Cortex of kidney (tissue), 1 donor: ENCODE measurements around the gene INSRR.

Experiments used
- DNase-seq: peaks from one replicate; lab custom pipeline; 2025; lab: John Stamatoyannopoulos, UW

INSRR gene

DNA sequence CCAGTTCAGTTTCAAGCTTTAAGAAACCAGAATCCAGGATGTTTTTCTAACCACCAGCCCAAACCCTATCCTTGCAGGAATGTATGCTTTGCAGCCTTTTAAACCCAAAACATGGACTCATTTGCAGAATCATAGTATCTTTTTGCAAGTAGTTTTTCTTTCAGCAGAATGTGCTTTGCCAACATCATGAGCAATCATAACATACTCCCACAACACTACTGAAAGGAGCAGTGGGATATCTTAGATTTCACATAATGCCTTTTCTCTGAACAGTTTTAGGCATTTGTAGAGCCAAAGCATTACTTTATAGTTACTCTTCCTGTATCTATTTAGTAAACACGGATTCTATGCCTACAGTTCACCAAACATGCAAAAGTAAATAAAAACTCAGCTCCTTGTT, 32.3 kb downstream of the INSRR start:
- no peak for DNase-seq

GRCh38 chr1:156823210-156823790, 35.6 kb downstream of the INSRR start:
- DNase-seq: no peak

- no peak for DNase-seq
These were observed 36.2 kb downstream of the INSRR start for GRCh38 chr1:156822680-156823079.

DNA sequence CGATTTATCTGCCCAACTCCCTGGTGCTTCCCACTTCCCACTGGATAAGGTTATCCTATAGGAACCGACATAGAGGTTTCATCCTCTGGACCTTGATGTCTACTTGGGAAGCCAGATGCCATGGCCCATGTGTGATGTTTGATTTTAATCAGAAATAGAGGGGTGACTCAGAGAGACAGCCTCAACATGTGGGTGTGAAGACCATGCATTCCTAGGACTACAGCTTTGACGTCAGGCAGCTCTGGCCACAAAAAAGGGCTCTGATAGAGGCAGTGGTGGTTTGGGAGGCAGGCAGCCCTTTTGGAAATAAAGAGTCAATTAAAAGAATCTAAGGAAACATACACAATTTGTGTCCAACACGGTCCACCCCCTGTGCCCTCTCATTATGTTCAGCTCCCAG, 37.1 kb downstream of the INSRR start:
- DNase-seq: no peak

DNA sequence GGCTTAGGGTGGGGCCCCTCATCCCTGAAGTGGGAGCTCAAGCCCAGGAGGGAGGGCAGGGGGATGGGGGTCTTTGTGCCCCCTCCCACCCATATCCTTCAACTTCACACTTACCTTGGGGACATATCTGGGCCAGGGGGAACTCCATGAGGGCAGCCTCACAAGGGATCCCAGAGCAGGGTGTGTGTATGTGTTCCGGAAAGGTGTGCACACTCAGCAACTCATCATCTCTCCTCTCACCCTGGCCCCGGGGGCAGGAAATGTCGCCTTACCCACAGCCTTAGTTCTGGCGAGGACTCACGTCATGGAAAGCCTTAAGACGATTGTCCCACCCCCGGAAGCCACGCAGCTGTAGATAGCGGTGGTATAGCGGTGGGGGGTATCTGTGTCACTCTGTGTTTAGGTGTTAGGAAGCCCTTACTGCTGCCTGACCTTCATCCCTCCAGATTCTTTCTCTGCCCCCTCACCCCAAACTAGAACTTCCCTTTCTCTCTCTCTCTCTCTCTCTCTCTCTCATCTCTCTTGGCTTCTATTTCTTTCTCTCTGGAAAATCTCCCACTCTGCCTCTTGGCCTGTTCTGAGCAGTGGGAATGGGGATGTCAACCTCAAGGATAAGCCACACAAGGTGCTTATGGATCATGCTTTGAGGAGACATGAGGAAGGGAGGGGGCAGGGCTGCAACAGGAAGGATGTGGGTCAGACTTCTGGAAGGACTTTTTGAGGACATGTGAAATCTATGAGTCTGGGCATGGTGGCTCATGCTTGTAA, 42.2 kb downstream of the INSRR start, which contains the start of gene SH2D2A:
TSS of gene SH2D2A (minus strand) at position 288 of the 768 bp plus-strand sequence. CDS start at position 148, 140 bp downstream.
- no peak for DNase-seq

GRCh38 chr1:156815961-156816422, 42.9 kb downstream of the INSRR start:
- no peak for DNase-seq

GRCh38 chr1:156815307-156815826, 43.5 kb downstream of the INSRR start:
- no peak for DNase-seq

- no peak for DNase-seq
These were observed 44.2 kb downstream of the INSRR start for GRCh38 chr1:156814571-156815260.

GRCh38 chr1:156813750-156814570, 45.0 kb downstream of the INSRR start:
- DNase-seq: no peak

DNA sequence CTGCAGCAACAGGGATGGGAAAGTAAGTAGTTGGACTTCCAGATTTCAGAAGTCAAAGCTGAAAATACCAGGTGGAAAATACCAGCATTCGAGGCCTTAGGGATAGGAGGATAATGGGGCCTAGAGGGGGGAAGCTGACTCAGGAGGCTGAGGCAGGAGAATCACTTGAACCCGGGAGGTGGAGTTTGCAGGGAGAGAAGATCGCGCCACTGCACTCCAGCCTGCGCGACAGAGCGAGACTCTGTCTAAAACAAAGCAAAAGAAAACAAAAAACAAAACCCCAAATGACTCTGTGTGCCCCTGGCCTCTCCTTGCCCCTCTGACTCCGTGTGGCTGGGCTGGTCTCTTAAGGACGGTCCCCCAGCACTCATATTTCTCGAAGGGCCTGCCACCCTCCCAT, 45.6 kb downstream of the INSRR start:
- no peak for DNase-seq

DNA sequence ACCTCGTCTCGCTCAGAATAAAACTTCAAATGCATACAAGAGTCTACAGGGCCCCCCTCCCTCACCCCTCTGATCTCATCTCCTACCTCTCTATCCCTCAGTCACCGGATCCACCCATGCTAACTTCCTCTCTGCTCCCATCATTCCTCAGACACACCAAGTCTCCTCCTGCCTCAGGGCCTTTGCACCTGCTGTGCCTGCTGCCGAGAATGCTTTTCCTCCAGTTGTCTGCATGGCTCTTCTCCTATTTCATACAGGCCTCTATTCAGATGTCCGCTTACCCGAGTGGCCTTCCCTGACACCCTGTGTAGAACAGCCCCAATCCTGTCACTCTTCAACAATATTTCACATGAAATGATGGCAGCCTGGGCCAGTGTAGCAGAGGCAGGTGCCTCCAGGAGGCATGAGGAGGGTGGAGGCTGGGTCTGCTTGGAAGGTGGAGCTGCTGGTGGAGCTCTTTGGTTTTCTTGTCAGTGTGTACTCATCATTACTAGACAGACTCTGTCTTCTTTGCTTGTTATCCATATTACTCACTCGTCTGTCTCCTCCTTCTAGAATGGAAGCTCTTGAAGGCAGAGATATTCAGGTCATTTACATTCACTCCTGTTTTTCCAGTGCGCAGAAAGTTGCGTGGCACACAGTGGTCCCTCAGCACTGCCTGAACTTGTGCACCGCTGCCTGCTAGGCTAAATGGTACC, 46.5 kb downstream of the INSRR start:
- no peak for DNase-seq

DNA sequence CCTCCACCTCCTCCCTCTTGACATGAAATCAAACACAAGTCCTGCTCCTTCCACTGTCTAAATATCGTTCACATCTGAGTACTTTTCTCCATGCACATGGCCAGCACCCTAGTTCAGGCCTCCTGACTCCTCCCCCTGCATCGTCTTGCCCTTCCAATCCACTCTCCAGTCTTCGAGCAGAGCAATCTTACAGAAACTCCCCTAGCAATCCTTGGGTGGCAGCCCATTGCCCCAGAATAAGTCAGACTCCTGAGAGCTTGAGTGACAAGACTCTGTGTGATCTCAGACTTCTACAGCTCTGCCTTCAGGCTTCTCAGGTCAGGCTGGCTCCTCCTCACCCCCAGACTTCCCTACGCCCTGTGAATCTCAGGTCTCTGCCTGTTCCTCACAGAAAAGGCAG, 47.7 kb downstream of the INSRR start:
- DNase-seq: no peak

DNA sequence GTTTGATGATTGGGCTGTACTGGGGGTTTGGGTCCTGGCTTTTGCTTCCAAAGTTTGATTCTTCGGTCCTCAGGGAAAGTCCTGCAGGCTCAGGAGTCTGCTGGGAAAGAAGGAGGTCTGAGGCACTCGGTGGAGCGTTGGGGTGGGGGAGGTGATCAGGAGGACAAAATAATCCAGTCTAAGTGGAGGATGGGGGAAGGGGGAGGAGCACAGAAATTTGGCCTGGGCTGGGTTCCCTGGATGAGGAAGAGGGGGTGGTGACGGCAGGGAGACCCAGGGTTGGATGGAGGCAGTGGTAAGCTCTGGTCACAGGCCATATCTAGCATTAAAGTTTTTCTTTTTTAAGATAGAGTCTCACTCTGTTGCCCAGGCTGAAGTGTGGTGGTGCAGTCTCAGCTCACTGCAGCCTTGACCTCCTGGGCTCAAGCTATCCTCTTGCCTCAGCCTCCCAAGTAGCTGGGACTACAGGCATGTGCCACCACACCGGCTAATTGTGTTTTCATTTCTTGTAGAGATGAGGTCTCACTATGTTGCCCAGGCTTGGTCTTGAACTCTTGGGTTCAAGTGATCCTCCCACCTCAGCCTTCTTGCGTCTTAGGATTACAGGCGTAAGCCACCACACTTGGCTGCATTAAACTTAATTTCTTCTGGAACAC, 49.1 kb downstream of the INSRR start:
- no peak for DNase-seq

DNA sequence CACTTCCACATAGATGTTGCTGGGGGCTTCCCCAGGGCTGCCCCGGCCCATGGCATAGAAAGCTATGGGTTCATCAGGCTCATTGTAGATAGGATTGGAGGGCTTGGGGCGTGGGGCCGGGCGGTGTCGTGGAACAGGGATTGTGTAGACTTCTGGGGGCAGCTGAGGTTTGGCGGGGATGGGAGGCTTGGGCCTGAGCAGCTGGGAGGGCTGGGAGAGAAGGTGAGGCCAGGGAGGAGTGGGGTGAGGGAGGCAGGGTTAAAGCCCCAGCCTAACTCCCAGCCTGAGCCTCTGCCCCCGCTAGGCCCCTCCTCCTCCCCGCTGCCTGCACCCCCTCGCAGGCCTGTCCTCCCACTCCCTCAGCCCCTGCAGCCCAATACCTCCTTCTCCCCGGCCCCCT, 49.6 kb downstream of the INSRR start:
- DNase-seq: no peak

GRCh38 chr1:156808186-156809030, 50.5 kb downstream of the INSRR start:
- no peak for DNase-seq

- DNase-seq: no peak
These were observed 51.3 kb downstream of the INSRR start for GRCh38 chr1:156807627-156808026.

DNA sequence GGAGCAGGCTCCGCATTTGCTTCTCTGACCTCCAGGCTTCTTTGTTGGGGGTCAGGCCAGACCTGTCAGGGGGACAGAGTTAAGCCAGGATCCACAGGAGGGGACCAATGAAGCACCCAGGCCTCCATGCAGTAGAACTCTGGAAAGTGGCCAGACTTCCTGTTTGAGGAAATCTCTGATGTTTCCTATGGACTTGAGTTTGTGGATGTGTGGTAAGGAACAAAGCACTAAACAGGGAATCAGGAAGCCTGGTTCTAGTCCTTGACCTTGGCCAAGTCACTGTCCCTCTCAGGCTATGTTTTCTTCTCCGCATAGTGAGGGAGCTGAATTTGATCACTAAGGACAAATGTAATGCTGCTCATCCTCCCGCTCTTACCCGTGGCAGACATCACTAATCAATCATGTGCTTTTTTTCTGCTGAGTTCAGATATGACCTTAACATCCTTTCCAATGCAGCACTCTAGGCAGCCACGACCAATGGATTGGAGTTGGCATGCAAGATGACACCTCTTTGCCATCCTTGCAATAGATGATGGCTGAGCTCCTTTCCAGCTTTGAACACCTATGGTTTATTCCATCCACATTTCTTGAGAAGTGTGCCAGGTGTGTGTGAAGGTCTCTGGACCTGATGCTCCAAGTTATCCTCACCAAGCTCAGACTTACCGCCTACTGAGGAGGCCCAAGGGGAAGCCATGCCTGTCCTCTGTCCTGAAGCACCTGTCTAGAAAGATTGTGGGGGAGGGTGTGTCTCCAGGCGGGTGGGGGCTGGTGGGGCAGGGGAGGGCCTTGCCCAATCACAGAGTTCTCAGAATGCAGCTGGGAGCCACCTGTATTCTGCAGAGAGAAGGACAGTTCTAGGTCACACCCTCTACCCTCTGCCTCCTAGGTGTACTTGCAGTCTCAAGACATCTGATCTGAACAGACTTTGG, 52.1 kb downstream of the INSRR start:
- DNase-seq: no peak

GRCh38 chr1:156805766-156806511, 53.0 kb downstream of the INSRR start:
- no peak for DNase-seq
